Bronchial epithelial cell (primary cell): ENCODE measurements around the gene LGALS7B. TPM values are rescaled to one million over a fixed set of nuclear protein-coding genes. Genes with fewer than 3 reads are reported as not detected.
"Not testable (repeated sequence)": the region's sequence is repeated elsewhere in the genome, so short reads cannot be mapped to it uniquely, and the experiment has no call there.

Experiments used
- DNase-seq: peaks from one replicate; pipeline ENCODE4 v3.0.0-alpha.2; 2010; ENCODE audit warnings: low read depth
- FAIRE-seq: peaks from 2 replicates; lab custom pipeline; 2011; peaks lifted over from hg19 to GRCh38; lab: Jason Lieb, UNC
- H3K27me3 ChIP-seq: 2 replicates; pipeline ENCODE4 v1.5.1; 2011; ENCODE audit warnings: low read length; ENCODE audit not compliant: control insufficient read depth, insufficient read depth
- H3K36me3 ChIP-seq: 2 replicates; pipeline ENCODE4 v1.5.1; 2011; ENCODE audit warnings: low read length; ENCODE audit not compliant: control insufficient read depth, insufficient read depth
- H3K4me3 ChIP-seq: 2 replicates; pipeline ENCODE4 v1.5.1; 2011; ENCODE audit warnings: mild to moderate bottlenecking, low read depth, low read length, control low read depth
- total RNA-seq: library from RNA; depleted of rRNA; stranded (reverse); fragments of >200 nt; gene quantifications from 2 replicates; pipeline ENCODE4 v1.2.1, GENCODE V29; 2014
- TF ChIP-seq, protein P1 (sequence below): IDR thresholded peaks from 2 replicates; pipeline ENCODE4 v1.5.1; 2011; ENCODE audit warnings: mild to moderate bottlenecking, moderate library complexity, low read length, control low read depth, inconsistent platforms; ENCODE audit not compliant: insufficient read depth, severe bottlenecking

LGALS7B gene
- total RNA-seq, 1 donor from 2014 or later = 1,636 TPM

DNA sequence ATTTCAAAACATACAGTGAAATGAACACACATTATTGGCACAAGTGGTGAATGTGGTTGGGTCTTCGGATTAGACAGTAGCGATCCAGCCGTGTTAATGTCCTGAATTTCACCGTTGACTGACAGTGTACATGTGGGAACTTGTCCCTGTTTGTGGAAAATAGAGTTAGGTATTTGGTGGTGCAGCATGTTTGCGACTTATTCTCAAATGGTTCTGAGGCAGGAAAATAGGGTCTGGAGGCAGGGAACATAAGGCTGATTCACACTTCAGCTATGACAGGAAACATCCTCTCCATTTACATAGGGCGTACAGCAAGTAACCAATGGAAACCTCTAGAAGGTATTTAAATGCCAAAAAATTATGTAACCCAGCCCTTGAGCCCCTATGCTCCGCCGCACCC lies 4.2 kb downstream of the LGALS7B start:
- peak; percentile 86 for FAIRE-seq
- no peaks in the 10 kb centered on the region for H3K27me3 ChIP-seq
- TF ChIP-seq, protein P1, sequence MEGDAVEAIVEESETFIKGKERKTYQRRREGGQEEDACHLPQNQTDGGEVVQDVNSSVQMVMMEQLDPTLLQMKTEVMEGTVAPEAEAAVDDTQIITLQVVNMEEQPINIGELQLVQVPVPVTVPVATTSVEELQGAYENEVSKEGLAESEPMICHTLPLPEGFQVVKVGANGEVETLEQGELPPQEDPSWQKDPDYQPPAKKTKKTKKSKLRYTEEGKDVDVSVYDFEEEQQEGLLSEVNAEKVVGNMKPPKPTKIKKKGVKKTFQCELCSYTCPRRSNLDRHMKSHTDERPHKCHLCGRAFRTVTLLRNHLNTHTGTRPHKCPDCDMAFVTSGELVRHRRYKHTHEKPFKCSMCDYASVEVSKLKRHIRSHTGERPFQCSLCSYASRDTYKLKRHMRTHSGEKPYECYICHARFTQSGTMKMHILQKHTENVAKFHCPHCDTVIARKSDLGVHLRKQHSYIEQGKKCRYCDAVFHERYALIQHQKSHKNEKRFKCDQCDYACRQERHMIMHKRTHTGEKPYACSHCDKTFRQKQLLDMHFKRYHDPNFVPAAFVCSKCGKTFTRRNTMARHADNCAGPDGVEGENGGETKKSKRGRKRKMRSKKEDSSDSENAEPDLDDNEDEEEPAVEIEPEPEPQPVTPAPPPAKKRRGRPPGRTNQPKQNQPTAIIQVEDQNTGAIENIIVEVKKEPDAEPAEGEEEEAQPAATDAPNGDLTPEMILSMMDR = no peak
- H3K4me3 ChIP-seq = no peak overlapping the region
- H3K36me3 ChIP-seq = no peaks in the 10 kb centered on the region
- peak; percentile 97 for DNase-seq

- H3K36me3 ChIP-seq = no peaks in the 10 kb centered on the region
- no peaks in the 10 kb centered on the region for H3K27me3 ChIP-seq
- no peak for DNase-seq
- no peak overlapping the region for H3K4me3 ChIP-seq
- TF ChIP-seq, protein P1 = no peak
- no peak for FAIRE-seq
These were observed 4.7 kb downstream of the LGALS7B start for GRCh38 chr19:38793671-38794070.

DNA sequence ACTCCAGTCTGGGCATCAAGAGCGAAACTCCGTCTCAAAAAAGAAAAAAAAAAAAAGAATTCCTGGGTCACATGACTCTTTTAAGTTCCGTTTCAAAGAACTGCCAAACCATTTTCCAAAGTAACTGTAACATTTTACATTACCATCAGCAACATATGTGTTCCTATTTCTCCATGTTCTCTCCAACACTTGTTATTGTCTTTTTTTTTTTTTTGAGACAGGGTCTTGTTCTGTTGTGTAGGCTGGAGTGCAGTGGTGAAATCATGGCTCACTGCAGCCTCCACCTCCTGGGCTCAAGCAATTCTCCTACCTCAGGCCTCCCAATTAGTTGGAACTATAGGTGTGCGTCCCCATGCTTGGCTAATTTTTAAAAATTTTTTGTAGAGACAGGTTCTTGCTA lies 6.5 kb downstream of the LGALS7B start:
- no peaks in the 10 kb centered on the region for H3K27me3 ChIP-seq
- DNase-seq = no peak
- H3K36me3 ChIP-seq = no peaks in the 10 kb centered on the region
- FAIRE-seq = no peak
- no peak overlapping the region for H3K4me3 ChIP-seq
- TF ChIP-seq, protein P1 = no peak

DNA sequence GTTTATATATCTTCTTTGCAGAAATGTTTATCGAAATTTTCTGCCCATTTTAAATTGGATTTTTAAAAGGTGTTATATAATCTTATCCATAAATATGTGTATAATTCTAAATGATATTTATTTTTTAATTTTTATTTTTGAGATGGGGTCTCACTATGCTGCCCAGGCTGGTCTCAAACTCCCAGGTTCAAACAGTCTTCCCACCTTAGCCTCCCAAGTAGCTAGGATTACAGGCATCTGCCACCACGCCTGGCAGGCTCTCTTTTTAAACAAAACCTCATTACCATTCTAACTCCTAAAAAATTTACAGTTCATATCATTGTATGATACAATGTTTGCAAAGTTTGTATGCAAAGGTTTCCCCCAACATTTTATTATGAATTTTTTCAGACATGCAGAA lies 7.2 kb downstream of the LGALS7B start:
- no peak overlapping the region for H3K4me3 ChIP-seq
- H3K36me3 ChIP-seq = no peaks in the 10 kb centered on the region
- FAIRE-seq = no peak
- DNase-seq = no peak
- no peaks in the 10 kb centered on the region for H3K27me3 ChIP-seq
- TF ChIP-seq, protein P1 = no peak

- H3K36me3 ChIP-seq, H3K27me3 ChIP-seq, H3K4me3 ChIP-seq, DNase-seq, FAIRE-seq: not testable (repeated sequence)
These were observed 8.8 kb downstream of the LGALS7B start for GRCh38 chr19:38797781-38798180.

DNA sequence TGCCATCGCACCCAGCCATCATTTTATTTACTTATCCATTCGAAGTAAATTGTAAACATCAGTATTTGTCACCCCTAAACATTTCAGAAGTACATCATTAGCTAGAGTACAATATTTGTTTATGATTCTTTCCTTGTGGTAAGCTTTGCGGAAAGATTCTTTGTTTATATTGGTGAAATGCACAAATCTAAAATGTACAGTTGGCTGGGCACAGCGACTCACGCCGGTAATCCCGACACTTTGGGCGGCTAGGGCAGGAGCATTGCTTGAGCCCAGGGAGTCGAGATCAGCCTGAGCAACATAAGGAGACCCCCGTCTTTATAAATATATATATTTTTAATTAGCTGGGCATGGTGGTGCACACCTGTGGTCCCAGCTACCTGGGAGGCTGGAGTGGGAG lies 10.1 kb downstream of the LGALS7B start:
- no peaks in the 10 kb centered on the region for H3K27me3 ChIP-seq
- FAIRE-seq (no peak), DNase-seq (no peak)
- TF ChIP-seq, protein P1 = no peak
- no peak overlapping the region for H3K4me3 ChIP-seq
- H3K36me3 ChIP-seq = no peaks in the 10 kb centered on the region
